ENCODE results near the gene RAB33A. TPM values are rescaled to one million over a fixed set of nuclear protein-coding genes. Genes with fewer than 3 reads are reported as not detected.

Gene RAB33A
- total RNA-seq, 2 experiments from 2014 or later, result 0.68 to 0.92 TPM

DNA sequence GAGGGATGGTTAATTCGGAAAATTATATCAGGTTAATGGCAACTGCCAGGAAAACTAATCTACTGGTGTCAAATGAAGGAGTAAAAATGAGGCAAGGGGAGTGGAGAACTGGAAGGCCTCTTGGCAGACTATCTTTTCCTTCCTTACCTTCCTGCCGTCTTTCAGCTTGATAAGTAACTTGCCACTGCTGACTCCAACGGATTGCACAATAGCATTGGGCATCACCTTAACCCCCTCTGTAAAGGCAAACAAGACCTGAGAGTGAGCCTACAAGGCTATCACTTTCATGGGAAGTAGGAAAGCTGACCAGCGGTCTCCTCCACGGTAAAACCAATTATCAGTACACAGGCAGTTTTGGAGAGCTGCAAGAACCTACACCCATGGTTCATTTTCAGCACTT is 35.3 kb upstream of the RAB33A start:
- Histone ChIP-seq H3K4me2 (ENCODE audit: low read length) (no peak overlapping the region), H3K9me2 (ENCODE audit: insufficient read depth, low read length) (no peaks in the 10 kb centered on the region), H4K20me1 (ENCODE audit: insufficient read depth, low read length) (no peaks in the 10 kb centered on the region), H3K4me1 (ENCODE audit: insufficient read depth, low read length, poor library complexity, severe bottlenecking) (no peaks in the 10 kb centered on the region), H3K9me3 (ENCODE audit: low read length) (no peaks in the 10 kb centered on the region), H3K79me2 (ENCODE audit: insufficient read depth, low read depth, low read length) (no peaks in the 10 kb centered on the region), H3K27ac (ENCODE audit: low read depth, low read length, poor library complexity, severe bottlenecking) (no peak overlapping the region), H2AFZ (ENCODE audit: low read length) (no peak overlapping the region), H3K4me3 (ENCODE audit: low read depth, low read length, poor library complexity, severe bottlenecking) (no peak overlapping the region), H3K36me3 (ENCODE audit: insufficient read depth, low read length) (peaks cover 51% of the 10 kb centered on the region)
- no peak for DNase-seq (ENCODE audit: low spot score)
- POLR2A ChIA-PET, result no interaction called here
- TF ChIP-seq, protein P1, sequence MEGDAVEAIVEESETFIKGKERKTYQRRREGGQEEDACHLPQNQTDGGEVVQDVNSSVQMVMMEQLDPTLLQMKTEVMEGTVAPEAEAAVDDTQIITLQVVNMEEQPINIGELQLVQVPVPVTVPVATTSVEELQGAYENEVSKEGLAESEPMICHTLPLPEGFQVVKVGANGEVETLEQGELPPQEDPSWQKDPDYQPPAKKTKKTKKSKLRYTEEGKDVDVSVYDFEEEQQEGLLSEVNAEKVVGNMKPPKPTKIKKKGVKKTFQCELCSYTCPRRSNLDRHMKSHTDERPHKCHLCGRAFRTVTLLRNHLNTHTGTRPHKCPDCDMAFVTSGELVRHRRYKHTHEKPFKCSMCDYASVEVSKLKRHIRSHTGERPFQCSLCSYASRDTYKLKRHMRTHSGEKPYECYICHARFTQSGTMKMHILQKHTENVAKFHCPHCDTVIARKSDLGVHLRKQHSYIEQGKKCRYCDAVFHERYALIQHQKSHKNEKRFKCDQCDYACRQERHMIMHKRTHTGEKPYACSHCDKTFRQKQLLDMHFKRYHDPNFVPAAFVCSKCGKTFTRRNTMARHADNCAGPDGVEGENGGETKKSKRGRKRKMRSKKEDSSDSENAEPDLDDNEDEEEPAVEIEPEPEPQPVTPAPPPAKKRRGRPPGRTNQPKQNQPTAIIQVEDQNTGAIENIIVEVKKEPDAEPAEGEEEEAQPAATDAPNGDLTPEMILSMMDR (conservative IDR thresholded peaks at IDR 0.05; ENCODE audit: low read length), result no peak
- TF ChIP-seq EZH2phosphoT487 (IDR thresholded peaks at IDR 0.05; ENCODE audit: borderline replicate concordance, low read depth, low read length), result no peak
- CTCF ChIA-PET (ENCODE audit: unreplicated experiment), result no interaction called here
- intact Hi-C loops (cut with micrococcal nuclease; ENCODE audit: unreplicated experiment), result loop anchor here (5.0 kb wide), 1 partner anchor 56 kb away; no protein-coding TSS in a partner anchor
- no TSS peak for BruUV-seq (replicated peaks)

DNA sequence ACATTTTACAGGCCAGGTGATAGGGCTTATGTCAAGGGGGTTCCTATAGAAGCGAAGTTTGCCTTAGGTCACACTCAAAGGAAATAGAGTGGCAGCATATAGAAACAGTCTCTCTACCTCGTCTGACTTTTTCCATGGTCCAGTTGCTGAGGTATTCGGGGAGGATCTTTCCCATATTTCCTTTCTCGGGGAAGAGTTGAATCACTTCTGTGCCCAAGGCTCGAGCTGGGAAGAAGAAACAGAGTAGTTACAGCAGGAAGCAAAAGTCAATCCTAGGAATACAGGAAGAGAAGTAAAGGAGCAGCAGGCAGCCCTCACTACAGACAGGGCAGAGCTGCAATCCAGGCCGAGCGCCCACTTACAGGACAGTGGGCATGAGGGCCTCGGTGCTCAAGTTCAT is 34.8 kb upstream of the RAB33A start:
- H3K4me3 ChIP-seq (ENCODE audit: low read depth, low read length, poor library complexity, severe bottlenecking), result no peak overlapping the region
- H4K20me1 ChIP-seq (ENCODE audit: insufficient read depth, low read length), result no peaks in the 10 kb centered on the region
- H3K9me3 ChIP-seq (ENCODE audit: low read length), result no peaks in the 10 kb centered on the region
- BruUV-seq (replicated peaks), result no TSS peak
- no peak for DNase-seq (ENCODE audit: low spot score)
- ChIA-PET CTCF (ENCODE audit: unreplicated experiment) (no interaction called here), POLR2A (no interaction called here)
- H3K36me3 ChIP-seq (ENCODE audit: insufficient read depth, low read length), result peaks cover 54% of the 10 kb centered on the region
- TF ChIP-seq, protein P1 (conservative IDR thresholded peaks at IDR 0.05; ENCODE audit: low read length), result no peak
- TF ChIP-seq EZH2phosphoT487 (IDR thresholded peaks at IDR 0.05; ENCODE audit: borderline replicate concordance, low read depth, low read length), result no peak
- no peaks in the 10 kb centered on the region for H3K9me2 ChIP-seq (ENCODE audit: insufficient read depth, low read length)
- H3K4me1 ChIP-seq (ENCODE audit: insufficient read depth, low read length, poor library complexity, severe bottlenecking), result no peaks in the 10 kb centered on the region
- intact Hi-C loops (cut with micrococcal nuclease; ENCODE audit: unreplicated experiment), result loop anchor here (5.0 kb wide), 1 partner anchor 55 kb away; no protein-coding TSS in a partner anchor
- H3K79me2 ChIP-seq (ENCODE audit: insufficient read depth, low read depth, low read length), result no peaks in the 10 kb centered on the region
- H3K4me2 ChIP-seq (ENCODE audit: low read length), result no peak overlapping the region
- no peak overlapping the region for H3K27ac ChIP-seq (ENCODE audit: low read depth, low read length, poor library complexity, severe bottlenecking)
- no peak overlapping the region for H2AFZ ChIP-seq (ENCODE audit: low read length)

DNA sequence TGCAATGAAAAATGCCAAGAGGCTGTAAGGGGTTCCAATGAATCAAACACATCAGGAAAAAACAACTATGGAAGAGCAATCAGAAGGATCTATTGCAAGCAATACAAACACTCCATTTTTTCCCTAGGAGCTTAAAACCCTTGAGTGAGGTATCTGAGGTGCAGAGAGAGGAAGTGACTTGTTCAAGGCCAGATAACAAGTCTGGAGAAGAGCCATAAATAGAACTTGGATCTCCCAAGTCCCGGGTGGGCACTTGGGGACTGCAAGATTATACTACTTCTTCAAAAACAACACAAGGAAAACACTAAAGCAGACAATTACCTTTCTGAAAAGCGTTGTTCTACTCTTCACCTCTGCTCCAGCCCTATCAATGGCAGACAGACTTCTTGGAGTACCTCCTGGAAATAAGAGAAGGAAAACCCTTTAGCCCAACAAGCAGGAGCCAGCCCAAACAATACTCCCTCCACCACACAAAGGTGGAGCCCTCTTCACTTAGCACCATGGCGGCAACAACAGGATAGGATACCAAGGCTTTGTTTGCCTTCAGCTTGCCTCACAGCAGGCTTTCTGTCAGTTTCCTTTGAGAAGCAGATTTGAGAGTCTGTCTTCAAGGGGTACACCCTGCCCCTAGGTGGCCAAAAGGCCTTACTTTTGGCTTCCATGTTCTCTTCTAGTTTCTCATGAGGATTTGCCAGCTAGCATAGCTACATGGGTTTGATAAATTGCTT is 32.1 kb upstream of the RAB33A start:
- BruUV-seq (replicated peaks), result no TSS peak
- ChIA-PET CTCF (ENCODE audit: unreplicated experiment) (interaction anchor here (0.5 kb wide), 1 partner anchor 359 kb away, joined by 3 read pairs; no protein-coding TSS in a partner anchor), POLR2A (interaction anchor here (0.5 kb wide), 1 partner anchor 62 kb away, joined by 3 read pairs; no protein-coding TSS in a partner anchor)
- Histone ChIP-seq H3K9me2 (ENCODE audit: insufficient read depth, low read length) (no peaks in the 10 kb centered on the region), H3K9me3 (ENCODE audit: low read length) (no peaks in the 10 kb centered on the region), H3K79me2 (ENCODE audit: insufficient read depth, low read depth, low read length) (no peaks in the 10 kb centered on the region), H2AFZ (ENCODE audit: low read length) (no peak overlapping the region), H3K27ac (ENCODE audit: low read depth, low read length, poor library complexity, severe bottlenecking) (no peak overlapping the region), H3K36me3 (ENCODE audit: insufficient read depth, low read length) (peaks cover 66% of the 10 kb centered on the region), H3K4me1 (ENCODE audit: insufficient read depth, low read length, poor library complexity, severe bottlenecking) (no peaks in the 10 kb centered on the region), H3K4me3 (ENCODE audit: low read depth, low read length, poor library complexity, severe bottlenecking) (no peak overlapping the region), H3K4me2 (ENCODE audit: low read length) (no peak overlapping the region), H4K20me1 (ENCODE audit: insufficient read depth, low read length) (no peaks in the 10 kb centered on the region)
- no peak for DNase-seq (ENCODE audit: low spot score)
- TF ChIP-seq, protein P1 (conservative IDR thresholded peaks at IDR 0.05; ENCODE audit: low read length), result no peak
- no peak for TF ChIP-seq EZH2phosphoT487 (IDR thresholded peaks at IDR 0.05; ENCODE audit: borderline replicate concordance, low read depth, low read length)
- intact Hi-C loops (cut with micrococcal nuclease; ENCODE audit: unreplicated experiment), result loop anchor here (5.0 kb wide), 1 partner anchor 53 kb away; no protein-coding TSS in a partner anchor

All from OCI-LY7 (cell line).